ENCODE data around the gene ARHGAP33.

ARHGAP33 gene

DNA sequence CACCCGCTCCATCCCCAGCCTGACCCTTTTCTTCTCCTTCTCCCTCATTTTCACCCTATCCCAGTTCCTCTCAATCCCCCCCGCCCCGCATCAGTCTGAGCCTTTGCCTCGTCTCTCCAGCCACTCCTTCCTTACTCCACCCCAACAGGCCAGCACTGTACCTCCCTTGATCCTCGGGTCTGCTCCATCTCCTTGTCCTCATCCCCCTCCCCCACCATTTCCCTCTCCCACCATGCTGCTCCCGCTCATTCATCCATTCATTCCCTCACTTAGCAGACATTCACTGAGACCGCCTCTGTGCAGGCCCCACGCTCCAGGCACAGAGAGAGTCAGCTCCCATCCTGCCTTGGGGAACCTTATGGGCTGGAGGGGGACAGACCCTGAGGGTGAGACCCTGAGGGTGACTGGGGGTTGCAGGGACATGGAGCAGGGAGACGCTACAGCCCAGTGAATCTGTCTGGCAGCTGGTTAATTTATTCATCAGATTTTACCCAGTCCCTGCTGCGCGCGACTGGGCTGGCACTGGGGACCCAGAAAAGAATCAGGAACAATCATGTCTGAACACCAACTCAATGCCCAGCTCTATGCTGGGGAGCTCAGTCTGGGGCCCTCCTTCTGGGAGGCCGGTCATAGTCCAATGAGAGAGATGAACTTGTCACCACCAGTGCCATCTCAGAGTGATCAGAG is 881 bp downstream of the ARHGAP33 start:
- H3K9me3 ChIP-seq (ENCODE audit: severe bottlenecking), result no peaks in the 10 kb centered on the region
- TF ChIP-seq, protein P1, sequence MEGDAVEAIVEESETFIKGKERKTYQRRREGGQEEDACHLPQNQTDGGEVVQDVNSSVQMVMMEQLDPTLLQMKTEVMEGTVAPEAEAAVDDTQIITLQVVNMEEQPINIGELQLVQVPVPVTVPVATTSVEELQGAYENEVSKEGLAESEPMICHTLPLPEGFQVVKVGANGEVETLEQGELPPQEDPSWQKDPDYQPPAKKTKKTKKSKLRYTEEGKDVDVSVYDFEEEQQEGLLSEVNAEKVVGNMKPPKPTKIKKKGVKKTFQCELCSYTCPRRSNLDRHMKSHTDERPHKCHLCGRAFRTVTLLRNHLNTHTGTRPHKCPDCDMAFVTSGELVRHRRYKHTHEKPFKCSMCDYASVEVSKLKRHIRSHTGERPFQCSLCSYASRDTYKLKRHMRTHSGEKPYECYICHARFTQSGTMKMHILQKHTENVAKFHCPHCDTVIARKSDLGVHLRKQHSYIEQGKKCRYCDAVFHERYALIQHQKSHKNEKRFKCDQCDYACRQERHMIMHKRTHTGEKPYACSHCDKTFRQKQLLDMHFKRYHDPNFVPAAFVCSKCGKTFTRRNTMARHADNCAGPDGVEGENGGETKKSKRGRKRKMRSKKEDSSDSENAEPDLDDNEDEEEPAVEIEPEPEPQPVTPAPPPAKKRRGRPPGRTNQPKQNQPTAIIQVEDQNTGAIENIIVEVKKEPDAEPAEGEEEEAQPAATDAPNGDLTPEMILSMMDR (IDR thresholded peaks at IDR 0.05; ENCODE audit: low read depth, low read length), result no peak
- peaks cover 37% of the 10 kb centered on the region for H3K36me3 ChIP-seq
- peak overlapping the region; percentile 70 for H3K27ac ChIP-seq
- H3K4me3 ChIP-seq (ENCODE audit: low read depth, low read length), result peak overlapping the region; percentile 78
- no peaks in the 10 kb centered on the region for H3K27me3 ChIP-seq (ENCODE audit: insufficient read depth, low read depth, severe bottlenecking)
- DNase-seq, result no peak

DNA sequence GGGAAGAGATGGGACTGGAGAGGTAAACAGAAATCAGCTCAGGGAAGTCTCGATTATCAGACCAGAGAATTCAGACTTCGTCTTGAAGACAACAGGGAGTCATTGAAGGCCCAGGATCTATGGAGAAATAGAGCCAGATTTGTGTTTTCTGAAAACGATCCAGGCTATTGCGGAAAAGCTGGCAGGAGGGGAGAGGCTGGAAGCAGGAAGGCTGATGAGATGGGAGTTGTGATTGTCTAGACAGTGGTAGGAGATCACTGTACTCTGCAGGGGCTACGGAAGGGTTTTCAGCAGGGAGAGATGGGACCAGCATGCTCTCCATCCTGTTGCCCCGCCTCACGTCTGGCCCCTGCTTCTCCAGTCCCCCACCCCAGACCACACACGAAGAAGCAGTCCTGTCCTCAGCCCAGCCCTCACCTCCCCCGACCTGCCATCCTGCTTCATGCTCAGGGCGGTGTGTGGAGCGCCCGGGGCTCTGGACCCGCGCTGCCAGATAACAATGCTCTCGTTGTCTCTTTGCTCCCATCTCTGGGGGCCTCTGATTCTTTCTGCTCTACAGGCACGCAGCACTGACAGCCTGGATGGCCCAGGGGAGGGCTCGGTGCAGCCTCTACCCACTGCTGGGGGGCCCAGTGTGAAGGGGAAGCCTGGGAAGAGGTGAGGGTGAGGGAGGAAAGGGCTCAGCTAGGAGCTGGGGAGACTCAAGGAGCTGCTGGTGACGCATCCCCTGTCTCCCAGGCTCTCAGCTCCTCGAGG is 1.9 kb downstream of the ARHGAP33 start:
- TF ChIP-seq, protein P1 (IDR thresholded peaks at IDR 0.05; ENCODE audit: low read depth, low read length), result no peak
- no peak overlapping the region for H3K4me3 ChIP-seq (ENCODE audit: low read depth, low read length)
- no peaks in the 10 kb centered on the region for H3K9me3 ChIP-seq (ENCODE audit: severe bottlenecking)
- H3K27ac ChIP-seq, result no peak overlapping the region; the same call in 1 of the 2 replicates
- DNase-seq, result no peak
- no peaks in the 10 kb centered on the region for H3K27me3 ChIP-seq (ENCODE audit: insufficient read depth, low read depth, severe bottlenecking)
- peaks cover 46% of the 10 kb centered on the region for H3K36me3 ChIP-seq

DNA sequence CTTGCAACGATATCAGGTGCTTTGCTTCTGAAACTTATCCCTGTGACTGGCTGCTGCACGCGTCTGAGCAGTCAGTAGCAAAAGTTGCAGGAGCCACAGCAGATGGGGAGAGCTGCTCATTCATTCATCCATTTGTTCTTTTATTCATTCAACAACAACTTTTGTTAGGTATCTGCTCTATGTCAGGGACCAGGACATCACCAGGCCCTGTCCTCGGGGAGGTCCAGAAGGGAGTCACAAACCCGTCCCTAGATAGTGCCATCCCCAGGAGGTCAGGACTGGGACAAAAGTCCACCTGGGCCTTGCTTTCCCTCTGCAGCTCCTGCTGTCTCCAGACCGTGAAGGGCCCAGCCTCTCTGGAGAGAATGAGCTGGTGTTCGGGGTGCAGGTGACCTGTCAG is 2.6 kb downstream of the ARHGAP33 start:
- H3K36me3 ChIP-seq, result peaks cover 53% of the 10 kb centered on the region
- DNase-seq, result no peak
- H3K9me3 ChIP-seq (ENCODE audit: severe bottlenecking), result no peaks in the 10 kb centered on the region
- no peak overlapping the region for H3K27ac ChIP-seq
- H3K27me3 ChIP-seq (ENCODE audit: insufficient read depth, low read depth, severe bottlenecking), result no peaks in the 10 kb centered on the region
- no peak overlapping the region for H3K4me3 ChIP-seq (ENCODE audit: low read depth, low read length)
- TF ChIP-seq, protein P1 (IDR thresholded peaks at IDR 0.05; ENCODE audit: low read depth, low read length), result no peak

DNA sequence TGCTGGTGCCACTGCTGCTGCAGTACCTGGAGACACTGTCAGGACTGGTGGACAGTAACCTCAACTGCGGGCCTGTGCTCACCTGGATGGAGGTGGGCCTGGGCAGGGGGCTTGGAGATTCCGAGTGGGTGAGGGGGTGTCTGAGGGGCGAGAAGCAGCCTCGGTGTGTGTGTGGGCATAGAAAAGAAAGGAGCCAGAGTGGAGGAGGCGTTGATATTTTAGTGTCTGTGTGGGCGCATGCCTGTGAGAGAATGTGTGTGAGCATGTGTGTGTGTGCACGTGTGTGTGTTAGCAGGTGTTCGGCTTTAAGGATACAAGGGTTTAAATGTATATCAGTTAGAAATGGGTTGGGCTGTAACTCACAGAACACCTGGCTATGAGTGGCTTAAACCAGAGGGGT is 3.7 kb downstream of the ARHGAP33 start:
- Histone ChIP-seq H3K27ac (no peak overlapping the region), H3K27me3 (ENCODE audit: insufficient read depth, low read depth, severe bottlenecking) (no peaks in the 10 kb centered on the region), H3K36me3 (peaks cover 53% of the 10 kb centered on the region), H3K9me3 (ENCODE audit: severe bottlenecking) (no peaks in the 10 kb centered on the region), H3K4me3 (ENCODE audit: low read depth, low read length) (no peak overlapping the region)
- DNase-seq, result no peak
- TF ChIP-seq, protein P1 (IDR thresholded peaks at IDR 0.05; ENCODE audit: low read depth, low read length), result no peak

DNA sequence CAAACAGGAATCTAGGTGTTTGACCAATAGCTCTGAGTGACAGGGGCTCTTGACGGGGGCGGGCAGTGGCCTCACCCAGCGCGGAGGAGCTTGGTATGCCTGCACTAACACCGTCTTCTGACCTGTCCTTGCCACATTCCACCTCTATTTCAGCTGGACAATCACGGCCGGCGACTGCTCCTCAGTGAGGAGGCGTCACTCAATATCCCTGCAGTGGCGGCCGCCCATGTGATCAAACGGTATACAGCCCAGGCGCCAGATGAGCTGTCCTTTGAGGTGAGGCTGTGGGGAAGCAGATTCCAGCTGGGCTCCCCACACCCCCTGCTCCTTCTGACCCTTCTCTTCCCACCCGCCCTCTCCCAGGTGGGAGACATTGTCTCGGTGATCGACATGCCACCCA is 4.7 kb downstream of the ARHGAP33 start:
- Histone ChIP-seq H3K4me3 (ENCODE audit: low read depth, low read length) (no peak overlapping the region), H3K27ac (no peak overlapping the region)

More for the DNA sequence above, 4.7 kb downstream of the ARHGAP33 start:
- DNase-seq, result no peak
- Histone ChIP-seq H3K36me3 (peaks cover 57% of the 10 kb centered on the region), H3K27me3 (ENCODE audit: insufficient read depth, low read depth, severe bottlenecking) (no peaks in the 10 kb centered on the region), H3K9me3 (ENCODE audit: severe bottlenecking) (no peaks in the 10 kb centered on the region)
- TF ChIP-seq, protein P1 (IDR thresholded peaks at IDR 0.05; ENCODE audit: low read depth, low read length), result no peak
